Thoracic aorta (tissue), 2 donors: Measurements from ENCODE around the gene VPS26C. TPM values are rescaled to one million over a fixed set of nuclear protein-coding genes. Genes with fewer than 3 reads are reported as not detected.

ENCODE experiments used
- ATAC-seq: fragments of 150-250 bp; one replicate; pipeline ENCODE4 v1.8.0; 2017; ENCODE audit warnings: low read depth; ENCODE audit not compliant: insufficient number of reproducible peaks, low FRiP score
- DNase-seq: peaks from one replicate; pipeline ENCODE4 v3.0.0-alpha.2; 2020; ENCODE audit warnings: low spot score
- H3K27ac ChIP-seq, 2 donors: fragments of 200-600 bp; sonication (generic); 1 replicate in 1 of 2; 2 replicates in 1 of 2; pipeline ENCODE4 v1.5.1; 2016; ENCODE audit warnings: mild to moderate bottlenecking in 2 of 2, moderate library complexity in 2 of 2
- H3K27me3 ChIP-seq: fragments of 200-600 bp; sonication (generic); replicated peaks from 2 replicates; pipeline ENCODE4 v1.6.0; 2016; ENCODE audit warnings: mild to moderate bottlenecking; ENCODE audit not compliant: insufficient read depth
- H3K36me3 ChIP-seq: fragments of 200-600 bp; sonication (generic); one replicate; pipeline ENCODE4 v1.5.1; 2016
- H3K4me1 ChIP-seq, 2 donors: fragments of 200-600 bp; sonication (generic); 1 replicate in 1 of 2; 2 replicates in 1 of 2; pipeline versions ENCODE4 v1.5.1 to v1.6.0; 2016; ENCODE audit warnings: low read depth in 2 of 2, mild to moderate bottlenecking in 1 of 2; ENCODE audit not compliant: control insufficient read depth in 1 of 2
- H3K4me3 ChIP-seq: fragments of 200-600 bp; sonication (generic); 2 replicates; pipeline ENCODE4 v1.5.1; 2016; ENCODE audit warnings: mild to moderate bottlenecking
- H3K9me3 ChIP-seq: fragments of 200-600 bp; sonication (generic); 2 replicates; pipeline ENCODE4 v1.5.1; 2016
- CTCF ChIP-seq: fragments of 200-600 bp; sonication (generic); IDR thresholded peaks from one replicate; pipeline ENCODE4 v1.5.1; 2019; ENCODE audit warnings: antibody characterized with exemption
- total RNA-seq, 2 donors: library from RNA; depleted of rRNA; stranded (reverse); fragments of >200 nt; gene quantifications; one replicate each; pipeline versions ENCODE4 v1.1.0 to v1.2.3, GENCODE V29; 2016

The VPS26C gene
- total RNA-seq, 2 donors from 2014 or later: 73.5 to 102 TPM

GRCh38 chr21:37228003-37228400, 39.1 kb downstream of the VPS26C start:
- H3K36me3 ChIP-seq: peaks cover 72% of the 10 kb centered on the region
- no peak overlapping the region for H3K4me3 ChIP-seq
- H3K4me1 ChIP-seq: no peaks in the 10 kb centered on the region
- no peak for TF ChIP-seq CTCF
- ATAC-seq (no peak), DNase-seq (no peak)
- no peaks in the 10 kb centered on the region for H3K9me3 ChIP-seq
- H3K27me3 ChIP-seq: no peaks in the 10 kb centered on the region
- no peak overlapping the region for H3K27ac ChIP-seq

GRCh38 chr21:37227071-37228002, 39.8 kb downstream of the VPS26C start:
- Histone ChIP-seq H3K4me3 (no peak overlapping the region), H3K27ac (no peak overlapping the region), H3K4me1 (no peaks in the 10 kb centered on the region), H3K27me3 (no peaks in the 10 kb centered on the region), H3K36me3 (peaks cover 65% of the 10 kb centered on the region), H3K9me3 (no peaks in the 10 kb centered on the region)
- ATAC-seq: no peak
- TF ChIP-seq CTCF: no peak
- DNase-seq: no peak

DNA sequence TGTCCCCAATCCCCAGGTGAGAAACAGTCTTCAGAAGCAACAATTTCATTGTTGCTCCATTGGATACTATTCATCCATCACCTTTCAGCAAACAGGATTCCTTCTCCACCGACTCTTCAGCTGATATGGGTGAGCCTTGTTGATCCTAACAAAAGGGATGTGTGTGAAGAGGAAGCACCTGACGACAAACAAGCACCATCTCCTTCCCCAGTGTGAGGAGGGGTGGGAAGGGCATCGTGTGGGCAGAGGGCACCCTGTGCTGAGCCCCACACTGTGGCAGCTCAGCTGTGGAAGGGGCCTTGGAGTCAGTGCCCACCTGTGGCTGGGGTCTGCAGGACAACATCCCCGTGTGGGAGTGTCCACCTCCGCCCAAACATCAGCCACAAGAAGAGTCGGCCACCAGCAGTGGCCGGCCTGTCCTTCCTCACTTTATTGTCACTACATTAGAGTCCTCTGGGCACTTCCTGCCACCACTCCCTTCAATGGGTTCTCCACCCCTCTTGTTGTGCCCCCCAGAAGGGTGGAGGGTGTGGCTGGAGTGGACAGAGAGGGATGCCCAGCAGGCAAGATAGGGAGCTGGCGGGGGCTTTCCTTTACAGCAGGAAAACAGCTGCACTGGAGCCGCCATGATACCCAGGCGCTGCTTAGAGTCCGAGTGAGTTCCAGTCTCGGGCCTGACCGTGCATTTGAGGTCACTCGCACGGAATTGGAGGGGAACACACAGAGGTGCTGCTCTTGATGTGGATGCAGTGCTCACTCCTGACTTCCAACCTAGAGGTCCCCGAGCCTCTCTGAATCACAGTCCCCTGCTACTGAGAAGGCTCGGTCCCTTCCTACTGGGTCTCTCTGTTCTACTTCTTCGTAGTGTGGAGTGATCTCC, 40.9 kb downstream of the VPS26C start:
- no peak for TF ChIP-seq CTCF
- DNase-seq: no peak
- no peak for ATAC-seq
- H3K27me3 ChIP-seq: no peaks in the 10 kb centered on the region
- H3K4me1 ChIP-seq: no peaks in the 10 kb centered on the region
- H3K9me3 ChIP-seq: no peaks in the 10 kb centered on the region
- H3K36me3 ChIP-seq: peaks cover 54% of the 10 kb centered on the region
- no peak overlapping the region for H3K27ac ChIP-seq
- H3K4me3 ChIP-seq: no peak overlapping the region

- DNase-seq: no peak
These were observed 42.0 kb downstream of the VPS26C start for GRCh38 chr21:37224861-37225839.

More at GRCh38 chr21:37224861-37225839, 42.0 kb downstream of the VPS26C start:
- Histone ChIP-seq H3K27ac (no peak overlapping the region), H3K27me3 (no peaks in the 10 kb centered on the region), H3K9me3 (no peaks in the 10 kb centered on the region), H3K36me3 (peaks cover 46% of the 10 kb centered on the region), H3K4me3 (no peak overlapping the region), H3K4me1 (peaks cover 0 to 2% of the 10 kb centered on the region in 2 donors)
- TF ChIP-seq CTCF: no peak
- no peak for ATAC-seq
